IMR-90 (cell line): ENCODE measurements around the gene TREML2. TPM values are rescaled to one million over a fixed set of nuclear protein-coding genes. Genes with fewer than 3 reads are reported as not detected.

Experiments
- ATAC-seq: fragments of 200-7000 bp; cut with Tn5 transposase; 2 replicates; pipeline ENCODE4 v1.9.1; 2020; ENCODE audit warnings: low read depth, mild to moderate bottlenecking, moderate library complexity
- Bru-seq: library from RNA; stranded (reverse); fragments of 400-500 nt; gene quantifications from one replicate; lab custom pipeline; 2021; lab: Mats Ljungman, UMichigan
- BruChase-seq, 2 experiments: library from RNA; stranded (reverse); fragments of 400-500 nt; gene quantifications; one replicate each; lab custom pipeline; 2021; lab: Mats Ljungman, UMichigan
- BruUV-seq: library from RNA; stranded (reverse); fragments of 400-500 nt; replicated peaks from 2 replicates; lab custom pipeline; 2021; lab: Mats Ljungman, UMichigan
- CTCF ChIA-PET: fragments of 300-600 bp; formaldehyde crosslinking; extraction: SDS; loops from one replicate; lab custom pipeline; 2021; ENCODE audit warnings: antibody characterized with exemption; lab: Yijun Ruan, JAX
- POLR2A ChIA-PET: fragments of 300-600 bp; sonication (Branson Sonifier 250); formaldehyde crosslinking; loops from one replicate; lab custom pipeline; 2022; ENCODE audit warnings: antibody characterized with exemption; ENCODE audit not compliant: unreplicated experiment; lab: Charles Lee
- DNase-seq: peaks from one replicate; pipeline ENCODE4 v3.0.0; 2013
- H2AFZ ChIP-seq: replicated peaks from 2 replicates; pipeline ENCODE3; 2013; ENCODE audit warnings: low read length, mild to moderate bottlenecking; ENCODE audit not compliant: poor library complexity
- H2AK5ac ChIP-seq: 2 replicates; pipeline ENCODE4 v1.6.1; 2013; ENCODE audit warnings: low read depth, low read length, inconsistent platforms
- H2AK9ac ChIP-seq: replicated peaks from 2 replicates; pipeline ENCODE3; 2013; ENCODE audit warnings: mild to moderate bottlenecking, low read depth, low read length, moderate library complexity; ENCODE audit not compliant: poor library complexity
- H2BK120ac ChIP-seq: 2 replicates; pipeline ENCODE4 v1.6.1; 2013; ENCODE audit warnings: low read depth, low read length, inconsistent platforms
- H2BK15ac ChIP-seq: 3 replicates; pipeline ENCODE4 v1.6.1; 2013; ENCODE audit warnings: low read depth, low read length, inconsistent platforms
- H2BK20ac ChIP-seq: 2 replicates; pipeline ENCODE4 v1.6.1; 2013; ENCODE audit warnings: low read depth, mild to moderate bottlenecking, inconsistent platforms, low read length, moderate library complexity
- H2BK5ac ChIP-seq: 2 replicates; pipeline ENCODE4 v1.6.1; 2013; ENCODE audit warnings: mild to moderate bottlenecking, low read depth, low read length, inconsistent platforms; ENCODE audit not compliant: poor library complexity, severe bottlenecking
- H3K14ac ChIP-seq: replicated peaks from 2 replicates; pipeline ENCODE4 v1.6.1; 2013; ENCODE audit warnings: low read depth, low read length, inconsistent platforms
- H3K18ac ChIP-seq: 2 replicates; pipeline ENCODE4 v1.6.1; 2013; ENCODE audit warnings: low read depth, low read length, control low read depth
- H3K23ac ChIP-seq: 2 replicates; pipeline ENCODE4 v1.6.1; 2013; ENCODE audit warnings: low read depth, low read length, inconsistent platforms
- H3K27ac ChIP-seq: 2 replicates; pipeline ENCODE4 v1.5.1; 2013; ENCODE audit warnings: mild to moderate bottlenecking, control low read depth, low read length; ENCODE audit not compliant: insufficient read depth
- H3K27me3 ChIP-seq: 2 replicates; pipeline ENCODE4 v1.6.1; 2013; ENCODE audit warnings: low read length; ENCODE audit not compliant: control insufficient read depth, insufficient read depth
- H3K36me3 ChIP-seq: 2 replicates; pipeline ENCODE4 v1.6.1; 2013; ENCODE audit warnings: low read length, mixed read lengths; ENCODE audit not compliant: control insufficient read depth, insufficient read depth
- H3K4ac ChIP-seq: 2 replicates; pipeline ENCODE4 v1.6.1; 2013; ENCODE audit warnings: low read depth, low read length, inconsistent platforms
- H3K4me1 ChIP-seq: 2 replicates; pipeline ENCODE4 v1.6.1; 2013; ENCODE audit warnings: low read length, mixed read lengths; ENCODE audit not compliant: control insufficient read depth, insufficient read depth
- H3K4me2 ChIP-seq: 2 replicates; pipeline ENCODE4 v1.6.1; 2013; ENCODE audit warnings: low read depth, mild to moderate bottlenecking, control low read depth, low read length, moderate library complexity
- H3K4me3 ChIP-seq: 2 replicates; pipeline ENCODE4 v1.5.1; 2013; ENCODE audit warnings: low read depth, mild to moderate bottlenecking, control low read depth, low read length, moderate library complexity; ENCODE audit not compliant: insufficient read depth
- H3K56ac ChIP-seq: 2 replicates; pipeline ENCODE4 v1.6.1; 2013; ENCODE audit warnings: low read length, inconsistent platforms; ENCODE audit not compliant: insufficient read depth; ENCODE audit errors: extremely low read depth
- H3K79me1 ChIP-seq, 2 experiments: 2 replicates each; pipeline ENCODE4 v1.6.1; 2013; ENCODE audit warnings: low read length in 2 of 2, inconsistent platforms in 1 of 2, low read depth in 1 of 2
- H3K9ac ChIP-seq: 2 replicates; pipeline ENCODE4 v1.6.1; 2013; ENCODE audit warnings: low read depth, low read length, control low read depth
- H3K9me1 ChIP-seq: 2 replicates; pipeline ENCODE4 v1.6.1; 2013; ENCODE audit warnings: low read length, inconsistent platforms; ENCODE audit not compliant: insufficient read depth
- H3K9me3 ChIP-seq: 2 replicates; pipeline ENCODE4 v1.6.1; 2013; ENCODE audit warnings: low read length; ENCODE audit not compliant: control insufficient read depth, insufficient read depth
- H4K20me1 ChIP-seq: 2 replicates; pipeline ENCODE4 v1.6.1; 2013; ENCODE audit warnings: low read length, inconsistent platforms; ENCODE audit not compliant: insufficient read depth
- H4K5ac ChIP-seq: 2 replicates; pipeline ENCODE4 v1.6.1; 2013; ENCODE audit warnings: mild to moderate bottlenecking, low read depth, low read length, control low read depth
- H4K8ac ChIP-seq, 2 experiments: 2 replicates each; pipeline ENCODE4 v1.6.1; 2013; ENCODE audit warnings: low read depth in 2 of 2, low read length in 2 of 2, control low read depth in 1 of 2, inconsistent platforms in 1 of 2
- H4K91ac ChIP-seq: 2 replicates; pipeline ENCODE4 v1.6.1; 2013; ENCODE audit warnings: low read depth, low read length, inconsistent platforms; ENCODE audit not compliant: insufficient read depth
- MXI1 ChIP-seq: IDR thresholded peaks from 2 replicates; pipeline ENCODE4 v1.6.1; 2012; ENCODE audit warnings: low read depth, mild to moderate bottlenecking, low read length, moderate library complexity, borderline replicate concordance
- NFE2L2 ChIP-seq: fragments of 150-350 bp; IDR thresholded peaks from 2 replicates; pipeline ENCODE4 v1.6.1; 2016; ENCODE audit warnings: low read depth, mild to moderate bottlenecking, low read length
- WGBS, 2 experiments: methylation state at CpG; one replicate each; pipeline versions ENCODE4 v1.1.5 to v1.1.7; 2013; ENCODE audit warnings: missing lambda C conversion rate in 2 of 2; ENCODE audit not compliant: insufficient read length in 1 of 2; ENCODE audit errors: extremely low coverage in 2 of 2; 5-methylcytosine and 5-hydroxymethylcytosine counted together
- dilution Hi-C: fragments of 300-500 bp; cut with HindIII; formaldehyde crosslinking; loops from one replicate; pipeline ENCODE4 v1.14.3; 2018; ENCODE audit warnings: low sequenced_read_pairs; ENCODE audit not compliant: unreplicated experiment
- in situ Hi-C: fragments of 300-500 bp; cut with MboI; formaldehyde crosslinking; loops from 3 replicates; pipeline ENCODE4 v1.14.3; 2019; ENCODE audit warnings: low sequenced_read_pairs, inconsistent platforms, mixed read lengths
- intact Hi-C: fragments of 100-400 bp; cut with micrococcal nuclease; formaldehyde crosslinking; loops from 2 replicates; pipeline ENCODE4 v1.10.0; 2022
- long read RNA-seq: library from polyadenylated mRNA; unstranded; transcript quantifications from one replicate; pipeline ENCODE4 v2.0.0, GENCODE V29; 2021; ENCODE audit not compliant: unreplicated experiment
- polyA plus RNA-seq, 3 experiments: library from polyadenylated mRNA; depleted of rRNA; stranded (reverse); fragments of >200 nt; gene quantifications; 2 replicates each; pipeline ENCODE4 v1.2.3, GENCODE V29; 2012; ENCODE audit warnings: low replicate concordance in 1 of 3
- total RNA-seq: library from RNA; depleted of rRNA; stranded (reverse); fragments of >200 nt; gene quantifications from 2 replicates; pipeline ENCODE4 v1.2.3, GENCODE V29; 2012; rRNA removed

TREML2 gene
- total RNA-seq (not detected in 2 replicates), polyA plus RNA-seq (2012; rRNA removed) (not detected in 2 replicates), Bru-seq, nascent RNA (not detected), BruChase-seq, experiment 1, labeled RNA remaining after a 6-hour chase (not detected), BruChase-seq, experiment 2, labeled RNA remaining after a 2-hour chase (not detected)
- not detected in 2 replicates for polyA plus RNA-seq (2012; cell fraction: cytosol; rRNA removed)
- not detected in 2 replicates for polyA plus RNA-seq (2012; cell fraction: nucleus; rRNA removed; ENCODE audit: low replicate concordance)
- long read RNA-seq = 0 reads

DNA sequence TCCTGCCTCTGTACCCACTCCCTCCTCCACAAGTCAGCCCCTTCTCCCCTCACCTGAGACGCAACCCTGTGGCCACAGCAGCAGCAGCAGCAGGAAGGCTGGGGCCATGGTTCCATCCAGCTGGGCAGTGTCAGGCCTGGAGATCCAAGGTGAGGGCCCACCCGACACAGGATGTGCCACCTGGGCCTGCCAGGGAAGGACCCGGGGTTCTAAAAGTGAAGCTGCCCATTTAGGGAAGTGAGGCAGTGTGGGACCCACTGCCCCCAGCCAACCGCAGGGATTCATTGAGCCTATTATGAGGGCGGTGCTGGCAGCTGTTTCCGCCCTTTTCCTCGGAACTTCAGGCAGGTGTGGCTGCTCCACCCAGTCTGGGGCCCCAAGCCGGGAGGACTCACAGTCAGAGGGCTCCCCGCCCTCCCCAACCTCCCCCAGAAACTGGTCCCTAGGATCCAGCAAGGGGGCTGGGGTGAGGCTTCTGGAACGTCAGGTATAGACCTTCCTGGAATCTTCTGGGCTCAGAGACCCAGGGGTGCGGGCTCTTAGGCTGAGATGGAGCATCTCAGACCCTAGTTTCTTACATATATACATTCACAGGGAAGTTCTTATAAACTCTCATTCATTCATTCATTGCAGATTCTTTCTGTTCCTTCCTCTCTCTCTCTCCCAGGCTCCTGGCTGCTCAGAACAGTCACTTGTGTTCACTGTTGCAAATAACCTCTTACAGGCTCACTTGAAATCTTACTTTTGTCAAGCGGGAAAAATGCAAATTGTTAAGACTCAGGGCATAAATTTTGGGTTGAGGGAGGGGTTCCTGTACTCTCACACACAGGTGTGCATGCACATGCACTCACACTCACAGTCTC is at the start of gene TREML2:
TREML2 (minus strand) TSS at position 249 of the 863 bp plus-strand sequence; CDS start at position 108, 141 bp downstream.
- 65% methylated on average over 4 of the region's 12 CpGs; no CpG with 5 or more reads in 1 of the 2 experiments for WGBS, 2 experiments
- H3K14ac ChIP-seq = no peak within 1 kb of the TSS
- no peaks in the 10 kb centered on the region for H3K9me3 ChIP-seq
- no peak within 1 kb of the TSS for H3K4ac ChIP-seq
- TF ChIP-seq NFE2L2 = no peak
- TF ChIP-seq MXI1 = no peak
- H3K9ac ChIP-seq = no peak within 1 kb of the TSS
- CTCF ChIA-PET = no interaction called here
- no peak within 1 kb of the TSS for H4K8ac ChIP-seq
- DNase-seq (no peak), ATAC-seq (no peak)
- H3K4me2 ChIP-seq = no peak within 1 kb of the TSS
- H3K27ac ChIP-seq = no peak within 1 kb of the TSS
- H3K79me1 ChIP-seq = no peaks in the 10 kb centered on the region
- no peaks in the 10 kb centered on the region for H3K36me3 ChIP-seq
- no peak within 1 kb of the TSS for H2BK120ac ChIP-seq
- intact Hi-C loops = no loop called here
- 0 out of 2 replicates have a peak, but pooled peaks cover 2% of the 10 kb centered on the region for H3K27me3 ChIP-seq
- dilution Hi-C loops = no loop called here
- H2BK15ac ChIP-seq = no peak within 1 kb of the TSS
- H2BK20ac ChIP-seq = no peak within 1 kb of the TSS
- POLR2A ChIA-PET = no interaction called here
- no peaks in the 10 kb centered on the region for H3K9me1 ChIP-seq
- no peak within 1 kb of the TSS for H4K5ac ChIP-seq
- no TSS peak for BruUV-seq
- no peak within 1 kb of the TSS for H2BK5ac ChIP-seq
- no peak within 1 kb of the TSS for H2AK9ac ChIP-seq
- H3K56ac ChIP-seq = no peak within 1 kb of the TSS
- no peak within 1 kb of the TSS for H2AK5ac ChIP-seq
- H3K18ac ChIP-seq = no peak within 1 kb of the TSS
- H2AFZ ChIP-seq = no peak within 1 kb of the TSS
- in situ Hi-C loops = no loop called here
- no peak within 1 kb of the TSS for H3K4me3 ChIP-seq
- no peaks in the 10 kb centered on the region for H4K20me1 ChIP-seq
- no peak within 1 kb of the TSS for H4K91ac ChIP-seq
- H3K23ac ChIP-seq = no peak within 1 kb of the TSS
- H3K4me1 ChIP-seq = no peaks in the 10 kb centered on the region
